ENCODE results near the gene DUSP15.

GRCh38 chr20:31877684-31878083, 7.4 kb upstream of the DUSP15 start:
- TF ChIP-seq CTCF (IDR thresholded peaks at IDR 0.05), result no peak
- no peak for TF ChIP-seq POLR2A (IDR thresholded peaks at IDR 0.05)

Measured in body of pancreas (tissue), 4 donors.